ENCODE data around the gene NADK. TPM values are rescaled to one million over a fixed set of nuclear protein-coding genes. Genes with fewer than 3 reads are reported as not detected.
A peak's percentile ranks its signal among the peaks of the same experiment; 100 is the strongest.

NADK gene
- total RNA-seq, 2 experiments from 2014 or later: 156 to 184 TPM

GRCh38 chr1:1776672-1777582 is 1.3 kb downstream of the NADK start:
- H3K4me3 ChIP-seq (ENCODE audit: low read depth, low read length, poor library complexity, severe bottlenecking): peak overlapping the region; percentile 97
- peaks cover 8% of the 10 kb centered on the region for H4K20me1 ChIP-seq (ENCODE audit: insufficient read depth, low read length)
- no peak overlapping the region for H2AFZ ChIP-seq (ENCODE audit: low read length)
- TF ChIP-seq EZH2phosphoT487 (IDR thresholded peaks at IDR 0.05; ENCODE audit: borderline replicate concordance, low read depth, low read length) (no peak), CTCF (conservative IDR thresholded peaks at IDR 0.05; ENCODE audit: low read length) (no peak)
- H3K36me3 ChIP-seq (ENCODE audit: insufficient read depth, low read length): peaks cover 47% of the 10 kb centered on the region
- H3K9me3 ChIP-seq (ENCODE audit: low read length): peaks cover 10% of the 10 kb centered on the region
- BruUV-seq (replicated peaks): TSS peak; percentile 56
- peak overlapping the region; percentile 99 for H3K4me2 ChIP-seq (ENCODE audit: low read length)
- ChIA-PET CTCF (ENCODE audit: unreplicated experiment) (no interaction called here), POLR2A (interaction anchor here (0.6 to 1.7 kb wide), 9 partner anchors 9 to 153 kb away, joined by 3 to 6 read pairs (median 4); no protein-coding TSS in a partner anchor)
- peak; percentile 40 for DNase-seq (ENCODE audit: low spot score)
- H3K9me2 ChIP-seq (ENCODE audit: insufficient read depth, low read length): no peaks in the 10 kb centered on the region
- peaks cover 62% of the 10 kb centered on the region for H3K79me2 ChIP-seq (ENCODE audit: insufficient read depth, low read depth, low read length)
- H3K27ac ChIP-seq (ENCODE audit: low read depth, low read length, poor library complexity, severe bottlenecking): peak overlapping the region; percentile 96
- H3K4me1 ChIP-seq (ENCODE audit: insufficient read depth, low read length, poor library complexity, severe bottlenecking): peaks cover 59% of the 10 kb centered on the region
- intact Hi-C loops (cut with micrococcal nuclease; ENCODE audit: unreplicated experiment): no loop called here

GRCh38 chr1:1775327-1776226 is 2.7 kb downstream of the NADK start:
- Histone ChIP-seq H3K4me2 (ENCODE audit: low read length) (peak overlapping the region; percentile 99), H3K27ac (ENCODE audit: low read depth, low read length, poor library complexity, severe bottlenecking) (peak overlapping the region; percentile 96), H2AFZ (ENCODE audit: low read length) (no peak overlapping the region), H4K20me1 (ENCODE audit: insufficient read depth, low read length) (peaks cover 12% of the 10 kb centered on the region), H3K79me2 (ENCODE audit: insufficient read depth, low read depth, low read length) (peaks cover 75% of the 10 kb centered on the region), H3K9me2 (ENCODE audit: insufficient read depth, low read length) (no peaks in the 10 kb centered on the region), H3K4me1 (ENCODE audit: insufficient read depth, low read length, poor library complexity, severe bottlenecking) (peaks cover 46% of the 10 kb centered on the region), H3K9me3 (ENCODE audit: low read length) (peaks cover 19% of the 10 kb centered on the region), H3K36me3 (ENCODE audit: insufficient read depth, low read length) (peaks cover 61% of the 10 kb centered on the region), H3K4me3 (ENCODE audit: low read depth, low read length, poor library complexity, severe bottlenecking) (peak overlapping the region; percentile 97)
- intact Hi-C loops (cut with micrococcal nuclease; ENCODE audit: unreplicated experiment): no loop called here
- ChIA-PET CTCF (ENCODE audit: unreplicated experiment) (no interaction called here), POLR2A (interaction anchor here (0.6 to 1.7 kb wide), 3 partner anchors 15 to 133 kb away, joined by 3 to 4 read pairs (median 4); no protein-coding TSS in a partner anchor)
- no TSS peak for BruUV-seq (replicated peaks)
- DNase-seq (ENCODE audit: low spot score): peak; percentile 74
- peak; percentile 43 for TF ChIP-seq CTCF (conservative IDR thresholded peaks at IDR 0.05; ENCODE audit: low read length)
- TF ChIP-seq EZH2phosphoT487 (IDR thresholded peaks at IDR 0.05; ENCODE audit: borderline replicate concordance, low read depth, low read length): no peak

All from OCI-LY7 (cell line).